NOMO-1 (cell line): ENCODE results near the gene NAA35.
"Not testable (repeated sequence)": the region's sequence is repeated elsewhere in the genome, so short reads cannot be mapped to it uniquely, and the experiment has no call there.

Experiments
- DNase-seq, 2 experiments: peaks; one replicate each; lab custom pipeline; 2025; ENCODE audit not compliant: unreplicated experiment in 2 of 2; lab: John Stamatoyannopoulos, UW

NAA35 gene

DNA sequence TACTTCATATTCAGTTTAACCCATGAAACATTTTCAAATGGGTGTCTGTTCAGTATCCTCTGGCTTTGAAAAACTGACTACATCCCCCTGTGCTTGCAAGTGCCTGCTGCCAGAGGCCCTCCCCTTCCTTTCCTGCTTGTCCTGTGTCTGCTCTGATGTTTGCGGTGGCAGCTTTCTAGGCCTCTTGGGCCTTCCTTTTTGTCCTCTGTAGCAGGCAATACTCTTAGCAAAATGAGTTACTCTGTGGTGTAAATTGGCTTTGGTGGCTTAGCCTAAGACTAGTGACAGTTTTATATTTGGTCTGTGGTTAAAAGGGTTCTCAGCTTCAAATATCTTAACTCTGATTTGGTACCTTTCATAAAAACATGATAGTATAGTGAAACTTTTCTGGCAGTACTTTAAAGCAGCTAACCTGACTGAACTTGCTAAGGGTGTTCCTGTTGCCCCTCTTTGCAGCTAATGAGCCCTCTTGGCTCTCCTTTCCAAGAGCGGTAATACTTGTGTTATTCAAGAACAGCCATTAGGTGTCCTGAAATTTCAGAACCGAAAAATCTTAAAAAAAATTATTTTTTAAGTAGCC, 81.8 kb downstream of the NAA35 start:
- DNase-seq, result no peak

DNA sequence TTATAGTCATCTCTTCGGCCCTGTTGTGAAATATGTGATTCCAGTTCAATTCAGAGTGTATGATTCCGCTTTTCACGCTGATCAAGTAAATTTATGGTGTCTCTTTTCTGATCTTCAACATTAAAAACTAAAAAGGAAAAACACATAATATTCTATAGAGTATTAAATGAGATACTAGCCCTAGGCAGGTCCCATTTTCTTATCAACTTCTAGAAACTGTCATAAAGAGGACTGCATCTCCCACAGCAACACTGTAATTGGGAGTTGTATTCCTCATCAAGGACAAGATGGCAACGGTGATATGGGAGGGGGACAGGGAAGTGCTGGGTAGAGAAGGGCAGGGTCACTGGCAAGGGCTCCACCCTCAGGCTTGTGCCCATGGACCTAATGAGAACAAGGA, 86.8 kb downstream of the NAA35 start:
- no peak for DNase-seq

DNA sequence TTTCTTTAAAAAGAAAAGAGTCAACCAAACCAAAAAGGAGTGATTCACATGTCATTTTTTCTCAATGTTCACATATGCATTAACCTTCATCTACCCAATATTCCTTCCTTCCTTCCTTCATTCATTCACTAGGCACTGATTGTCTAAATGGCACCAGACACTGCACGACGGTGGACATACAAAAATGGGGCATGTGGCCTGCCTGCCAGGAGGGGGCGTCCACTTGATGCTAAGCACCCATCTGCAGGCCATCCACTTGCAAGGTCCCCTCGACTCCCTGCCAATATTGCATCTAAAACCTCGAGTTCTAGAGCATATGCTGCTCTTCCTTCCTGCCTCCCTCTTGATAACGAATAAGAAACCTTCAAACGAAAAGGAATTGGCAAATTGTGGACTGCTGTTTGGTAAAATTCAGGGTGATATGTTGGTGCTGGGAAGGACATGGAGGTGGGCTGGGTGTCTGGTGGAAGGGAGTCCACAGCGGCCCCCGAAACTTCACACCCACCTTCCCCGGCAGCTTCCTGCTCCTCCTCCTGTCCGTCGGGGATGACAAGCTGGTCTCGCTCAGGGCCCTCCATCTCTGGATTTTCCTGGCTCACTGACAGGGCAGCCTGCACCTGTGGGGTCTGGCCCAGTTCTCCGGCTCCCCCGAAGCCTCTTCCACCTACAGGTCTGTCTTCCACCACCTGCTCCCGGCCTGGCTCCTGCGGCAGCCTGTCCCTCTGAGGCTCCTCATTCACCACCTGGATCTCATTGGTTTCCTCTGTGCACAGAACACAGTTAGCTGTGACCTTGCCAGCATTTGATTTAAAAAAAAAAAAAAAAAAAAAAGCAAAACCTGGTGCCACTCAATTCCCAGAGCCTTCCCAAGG, 94.2 kb downstream of the NAA35 start:
- no peak for DNase-seq

DNA sequence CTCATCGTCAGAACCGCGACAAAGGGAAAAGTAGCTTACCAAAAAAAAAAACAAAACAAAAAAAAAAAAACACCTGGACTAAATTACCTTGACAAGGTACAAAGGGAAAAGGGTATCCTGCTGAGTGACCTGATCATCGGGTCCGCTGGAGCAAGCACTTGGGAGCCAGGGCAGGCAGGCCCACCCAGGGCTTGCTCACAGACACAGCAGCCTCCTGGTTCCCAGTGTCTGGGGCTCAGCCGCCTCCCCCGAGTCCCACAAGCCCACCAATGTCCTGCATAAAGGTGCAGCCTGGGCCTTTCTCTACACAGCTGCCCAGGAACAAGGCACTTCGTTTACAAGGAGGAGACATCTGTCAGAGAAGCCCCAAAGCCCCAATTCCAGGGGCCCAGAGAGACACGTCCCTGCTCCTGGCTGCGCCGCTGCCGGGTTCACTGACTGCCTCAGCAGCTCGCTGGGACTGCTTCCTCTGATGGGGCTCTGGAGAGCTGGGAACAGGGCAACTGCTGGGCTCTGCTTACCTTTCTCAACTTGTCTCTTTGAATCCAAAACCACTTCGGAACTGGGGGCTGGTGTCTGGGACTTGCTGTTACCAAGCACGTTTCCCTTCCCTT, 95.0 kb downstream of the NAA35 start:
- DNase-seq, result no peak

DNA sequence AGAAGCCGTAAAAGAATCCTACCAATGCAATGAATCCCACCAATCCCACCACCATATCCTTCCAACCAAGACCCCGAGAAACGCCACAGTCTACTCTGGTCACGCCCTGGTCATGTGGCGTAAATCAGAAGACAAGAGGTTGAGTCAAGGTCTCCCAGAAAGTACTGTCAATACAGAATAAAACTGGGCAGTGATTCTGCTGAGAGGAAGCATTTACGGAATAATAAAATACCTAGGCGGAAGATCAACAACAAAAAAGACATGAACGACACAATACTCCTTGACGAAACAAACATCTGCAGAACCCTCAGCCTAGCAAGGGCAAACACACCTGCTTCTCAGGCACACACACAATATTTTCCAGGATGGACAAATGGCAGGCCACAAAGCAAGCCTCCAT, 95.6 kb downstream of the NAA35 start:
- no peak for DNase-seq

DNA sequence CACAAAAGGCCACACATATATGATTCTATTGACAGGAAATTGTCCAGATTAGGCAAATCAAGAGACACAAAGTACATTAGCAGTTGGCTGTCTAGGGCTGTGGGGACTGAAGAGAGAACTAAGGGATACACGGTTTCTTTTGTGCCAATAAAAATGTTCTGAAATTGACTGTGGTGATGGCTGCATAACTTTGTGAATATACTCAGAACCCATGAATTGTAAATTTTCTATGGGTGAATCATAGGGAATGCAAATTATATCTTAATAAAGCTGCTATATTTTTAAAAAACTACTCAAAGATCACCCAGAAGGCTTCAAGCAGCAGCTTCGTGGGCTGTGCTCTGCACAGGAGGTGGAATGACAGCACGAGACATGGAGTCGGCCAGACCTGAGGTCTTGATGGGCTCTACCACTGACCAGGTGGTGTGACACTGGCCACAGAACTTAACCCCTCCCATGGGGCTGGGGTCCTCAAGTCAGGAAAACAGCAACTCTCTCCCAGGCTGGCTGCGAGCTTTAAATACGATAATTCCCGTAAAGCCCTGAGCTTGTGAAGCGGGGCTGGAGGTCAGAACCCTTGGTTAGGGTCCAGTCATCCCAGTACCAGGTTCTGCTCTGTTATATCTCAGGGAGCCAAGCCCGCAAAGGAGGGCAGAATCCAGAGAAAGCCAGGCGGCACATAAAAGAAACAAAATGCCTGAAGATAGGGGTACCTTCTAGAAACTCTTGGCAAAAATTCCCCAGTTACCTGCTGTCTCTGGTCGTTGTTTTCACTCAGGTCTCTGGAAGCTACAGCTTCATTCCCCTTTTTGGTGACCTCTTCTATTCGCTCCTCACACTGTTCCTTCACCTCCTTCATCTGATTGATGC, 99.3 kb downstream of the NAA35 start:
- no peak for DNase-seq

DNA sequence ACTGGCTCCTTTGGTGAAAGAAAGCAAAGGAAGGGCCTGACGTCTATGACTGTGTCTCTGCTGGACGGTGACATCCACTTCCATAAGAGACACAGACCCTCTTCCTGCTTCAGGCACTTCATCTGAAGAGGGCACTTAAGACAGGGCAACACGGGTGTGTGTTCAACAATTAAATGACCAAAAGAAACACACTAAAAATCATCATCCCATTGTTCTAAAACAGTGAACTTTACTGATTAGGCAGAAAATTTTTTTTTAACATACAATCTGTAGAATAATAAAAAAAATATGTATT, 99.9 kb downstream of the NAA35 start:
- DNase-seq, result no peak

DNA sequence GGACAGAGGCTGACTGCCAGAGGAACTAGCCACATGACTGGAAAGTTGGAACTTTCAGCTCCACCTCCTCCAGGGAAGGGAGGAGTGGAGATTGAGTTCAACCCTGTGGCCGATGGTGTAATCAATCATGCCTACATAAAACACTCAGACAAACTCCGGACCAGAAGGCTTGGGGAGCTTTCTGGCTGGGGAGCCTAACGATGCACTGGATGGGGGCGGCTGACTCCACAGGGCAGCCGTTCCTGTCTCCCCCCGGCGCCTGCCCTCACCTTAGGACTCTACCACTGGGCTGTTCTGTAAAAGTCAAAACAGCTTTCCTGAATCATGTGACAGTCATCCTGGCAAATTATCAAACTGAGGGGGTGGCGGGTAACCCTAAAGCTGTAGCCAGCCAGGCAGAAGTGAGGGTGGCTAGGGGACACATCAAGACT, 100.4 kb downstream of the NAA35 start:
- no peak for DNase-seq

DNA sequence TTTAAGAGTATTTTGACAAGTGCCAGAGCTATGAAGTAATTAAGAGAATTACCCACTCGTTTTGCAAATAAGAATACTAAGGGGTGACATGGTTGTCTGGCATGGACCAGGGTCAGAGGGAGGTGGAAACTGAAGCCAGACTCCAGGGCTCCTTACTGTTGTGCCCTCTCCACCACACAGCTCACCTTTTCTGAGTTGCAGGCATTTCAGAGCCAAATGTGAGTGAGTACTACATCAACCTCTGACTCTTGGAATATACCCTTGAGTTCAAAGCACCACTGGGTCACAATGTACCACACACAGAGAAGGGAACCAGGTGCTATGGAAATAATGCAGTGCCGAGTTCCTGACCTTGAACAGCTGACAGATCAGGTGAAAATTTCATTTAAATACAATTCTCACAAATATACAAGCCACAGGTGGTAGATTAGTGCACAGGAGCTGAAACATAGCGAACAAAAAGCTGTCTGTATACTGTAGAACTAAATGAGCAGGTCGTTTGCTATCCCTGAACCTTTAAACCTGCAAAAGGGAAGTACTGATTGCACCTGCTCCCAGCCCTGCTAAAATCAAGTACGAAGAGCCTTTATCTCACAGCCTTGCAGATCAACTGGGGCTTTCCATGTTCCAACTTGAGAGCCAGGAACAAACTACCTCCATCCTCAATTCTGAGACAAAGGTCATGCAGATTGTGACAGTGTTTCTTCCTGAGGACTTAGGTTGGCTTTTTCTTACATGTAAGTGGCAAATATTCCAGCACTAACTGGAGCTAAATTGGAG, 101.4 kb downstream of the NAA35 start:
- DNase-seq, result no peak

DNA sequence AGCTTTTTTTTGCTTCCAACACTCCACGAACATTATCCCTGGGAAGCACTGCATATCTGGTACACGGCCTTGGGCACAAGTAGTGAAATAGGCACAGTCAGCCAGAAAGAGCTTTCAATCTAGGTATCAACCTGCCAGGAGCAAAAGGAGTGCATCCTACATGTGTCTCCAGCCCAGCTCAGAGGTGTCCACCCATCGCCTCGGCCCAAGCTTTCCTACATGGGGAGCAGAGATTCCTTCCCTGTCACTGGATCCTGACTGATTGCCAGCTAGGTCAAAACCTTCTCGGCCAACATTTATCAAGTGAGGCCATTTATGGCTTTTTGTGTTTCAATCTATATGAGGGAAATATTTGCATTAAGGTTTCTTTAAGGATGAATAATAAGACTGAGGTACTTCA, 102.6 kb downstream of the NAA35 start:
- no peak for DNase-seq

DNA sequence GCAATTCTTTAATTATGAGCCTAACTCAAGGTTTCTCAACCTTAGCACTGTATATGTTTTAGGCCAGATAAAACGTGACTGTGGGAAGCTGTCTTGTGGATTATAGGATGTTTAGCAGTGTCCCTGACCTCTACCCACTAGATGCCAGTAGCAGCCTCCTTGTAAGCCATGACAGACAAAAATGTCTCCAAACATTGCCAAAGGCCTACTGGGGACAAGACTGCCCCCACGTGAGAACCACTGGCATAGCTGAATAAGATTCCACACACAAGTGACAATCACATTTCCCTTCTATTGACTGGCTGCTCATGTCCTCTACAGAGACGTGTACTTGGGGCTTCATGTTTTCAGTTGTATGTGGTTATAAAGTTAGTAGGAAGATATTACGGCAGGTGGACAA, 103.1 kb downstream of the NAA35 start:
- no peak for DNase-seq

DNA sequence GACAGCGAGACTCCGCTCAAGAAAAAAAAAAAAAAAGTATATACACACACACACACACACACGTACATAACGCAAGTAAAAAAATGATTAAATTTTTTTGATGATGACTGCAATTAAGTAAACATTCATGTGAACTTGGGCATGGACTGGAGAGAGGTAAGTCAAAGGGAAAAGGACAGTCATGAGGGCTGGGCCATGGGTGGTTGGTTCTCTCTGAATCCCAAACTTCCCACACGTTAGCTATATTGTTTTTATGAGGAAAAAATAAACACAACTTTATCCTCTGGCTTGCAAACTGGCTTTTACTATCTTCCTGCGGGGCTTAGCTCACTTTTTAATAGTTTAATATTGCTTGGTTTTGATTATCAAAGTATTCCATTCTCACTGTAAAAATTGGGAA, 104.7 kb downstream of the NAA35 start:
- DNase-seq, result no peak

DNA sequence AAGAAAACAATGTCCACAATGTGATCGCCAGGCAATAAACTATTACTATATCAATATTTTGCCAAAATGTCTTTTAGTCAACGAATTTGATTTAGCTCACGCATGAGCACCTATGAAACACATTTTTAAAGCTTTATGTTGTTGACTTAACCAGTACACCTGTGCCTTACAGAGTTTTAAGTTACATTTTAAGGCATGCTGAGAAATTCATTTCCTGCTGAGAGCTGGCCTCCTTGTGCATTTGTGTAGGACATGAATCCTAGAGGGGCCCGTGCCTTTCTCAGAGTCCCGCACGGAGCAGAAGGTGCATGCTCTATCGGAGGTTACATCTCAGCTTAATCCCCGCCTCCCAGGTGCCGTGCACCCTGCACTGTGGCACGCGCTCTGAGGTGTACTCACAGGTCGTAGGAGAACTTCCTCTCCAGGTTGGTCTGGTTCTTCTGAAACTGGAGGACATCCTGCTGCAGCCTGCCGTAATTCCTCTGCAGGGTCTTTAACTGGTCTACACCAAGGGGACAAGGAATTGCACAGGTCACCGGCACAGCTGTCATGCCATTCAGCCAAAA, 105.2 kb downstream of the NAA35 start:
- no peak for DNase-seq

DNA sequence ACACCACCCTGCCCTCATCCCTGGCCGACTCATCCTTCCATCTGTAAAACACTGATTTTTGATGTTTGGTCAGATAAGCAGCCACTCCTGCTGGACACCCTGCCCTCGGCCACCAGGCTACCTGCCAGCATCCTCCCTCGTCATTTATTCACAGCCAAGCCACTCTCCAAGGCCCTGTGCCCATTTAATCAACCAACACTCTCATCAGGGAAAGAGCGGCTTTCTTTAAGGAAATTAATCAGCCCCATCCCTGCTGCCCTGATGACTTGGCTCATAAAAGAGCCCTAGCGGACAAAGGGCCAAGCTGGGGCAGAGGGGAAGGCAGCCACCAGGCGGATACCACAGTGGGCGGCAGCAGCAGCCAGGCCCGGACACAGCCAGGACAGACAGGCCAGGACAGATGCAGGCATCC, 106.0 kb downstream of the NAA35 start:
- no peak for DNase-seq

DNA sequence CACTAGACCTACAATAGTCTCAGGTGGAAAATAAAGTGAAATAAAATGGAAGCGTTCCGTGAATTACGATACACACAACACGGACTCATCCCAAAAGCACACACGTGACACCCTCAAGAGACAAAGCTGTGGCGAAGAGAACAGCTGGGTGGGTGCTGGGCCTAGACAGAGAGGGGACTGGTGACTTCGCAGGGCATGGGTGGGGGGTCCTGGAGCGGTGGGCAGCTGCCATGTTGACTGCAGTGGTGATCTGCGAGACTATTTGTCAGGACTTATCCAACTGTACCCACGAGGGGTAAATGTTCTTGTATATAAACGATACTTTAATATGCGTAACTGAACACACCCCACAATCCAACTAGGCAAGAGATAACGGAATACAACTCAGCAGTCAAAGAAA, 106.4 kb downstream of the NAA35 start:
- DNase-seq, result no peak

DNA sequence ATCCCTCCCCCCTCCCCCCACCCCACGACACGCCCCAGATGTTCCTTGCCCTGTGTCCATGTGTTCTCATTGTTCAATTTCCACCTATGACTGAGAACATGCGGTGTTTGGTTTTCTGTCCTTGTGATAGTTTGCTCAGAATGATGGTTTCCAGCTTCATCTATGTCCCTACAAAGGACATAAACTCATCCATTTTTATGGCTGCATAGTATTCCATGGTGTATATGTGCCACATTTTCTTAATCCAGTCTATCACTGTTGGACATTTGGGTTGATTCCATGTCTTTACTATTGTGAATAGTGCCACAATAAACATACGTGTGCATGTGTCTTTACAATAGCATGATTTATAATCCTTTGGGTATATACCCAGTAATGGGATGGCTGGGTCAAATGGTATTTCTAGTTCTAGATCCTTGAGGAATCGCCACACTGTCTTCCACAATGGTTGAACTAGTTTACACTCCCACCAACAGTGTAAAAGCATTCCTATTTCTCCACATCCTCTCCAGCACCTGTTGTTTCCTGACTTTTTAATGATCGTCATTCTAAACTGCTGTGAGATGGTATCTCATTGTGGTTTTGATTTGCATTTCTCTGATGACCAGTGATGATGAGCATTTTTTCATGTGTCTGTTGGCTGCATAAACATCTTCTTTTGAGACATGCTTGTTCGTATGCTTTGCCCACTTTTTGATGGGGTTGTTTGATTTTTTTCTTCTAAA, 107.2 kb downstream of the NAA35 start:
- DNase-seq, result not testable (repeated sequence)

DNA sequence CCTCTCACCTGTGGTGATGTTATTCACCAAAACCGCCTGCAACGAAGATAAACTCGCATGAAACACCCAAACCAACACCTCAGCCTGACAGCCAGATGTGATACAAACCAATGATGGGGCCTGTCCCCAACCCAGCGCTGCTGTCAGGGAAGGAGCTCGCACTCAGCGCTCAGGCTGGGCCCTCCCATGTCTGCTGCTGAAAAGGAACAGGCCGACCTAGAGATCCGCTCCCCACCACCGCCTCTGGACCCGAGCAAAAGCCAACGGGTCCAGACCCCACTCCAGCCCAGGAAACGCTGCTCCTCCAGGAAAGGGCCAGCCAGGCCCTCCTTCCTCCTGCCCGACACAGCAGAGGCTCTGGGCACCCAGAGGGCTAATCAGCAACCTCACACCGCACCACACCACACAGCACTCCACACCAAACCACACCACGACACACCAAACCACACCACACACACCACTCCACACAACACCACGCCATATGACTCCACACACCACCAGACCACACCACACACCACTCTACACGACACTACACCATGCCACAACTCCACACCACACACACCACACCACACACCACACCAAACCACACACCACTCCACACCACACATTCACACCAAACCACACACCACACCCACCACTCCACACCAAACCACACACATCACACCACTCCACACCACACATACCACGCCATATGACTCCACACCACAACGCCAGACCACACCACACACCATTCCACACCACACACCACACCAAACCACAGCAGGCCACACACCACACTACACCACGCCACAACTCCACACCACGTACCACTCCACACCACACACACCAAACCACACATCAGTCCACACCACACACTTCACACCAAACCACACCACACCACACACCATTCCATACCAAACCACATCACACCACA, 111.9 kb downstream of the NAA35 start:
- no peak for DNase-seq

DNA sequence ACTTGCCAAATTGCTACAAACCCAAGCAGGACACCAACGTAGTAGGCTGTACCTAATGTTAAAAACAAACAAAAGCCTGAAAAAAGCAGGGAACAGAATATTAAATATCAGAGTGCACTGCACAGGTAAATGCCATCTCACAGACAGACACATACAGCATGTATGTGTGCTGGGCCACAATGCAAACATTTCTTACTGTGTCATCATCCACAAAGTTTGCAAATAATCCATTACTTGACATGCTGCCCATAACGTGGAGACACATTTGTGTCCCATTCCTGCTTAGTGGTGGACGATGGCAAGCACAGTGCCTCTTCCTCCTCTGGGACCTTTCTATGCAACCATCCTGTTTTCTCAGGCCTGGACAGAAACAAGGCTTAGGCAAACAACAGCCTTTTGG, 113.7 kb downstream of the NAA35 start:
- DNase-seq, result no peak

DNA sequence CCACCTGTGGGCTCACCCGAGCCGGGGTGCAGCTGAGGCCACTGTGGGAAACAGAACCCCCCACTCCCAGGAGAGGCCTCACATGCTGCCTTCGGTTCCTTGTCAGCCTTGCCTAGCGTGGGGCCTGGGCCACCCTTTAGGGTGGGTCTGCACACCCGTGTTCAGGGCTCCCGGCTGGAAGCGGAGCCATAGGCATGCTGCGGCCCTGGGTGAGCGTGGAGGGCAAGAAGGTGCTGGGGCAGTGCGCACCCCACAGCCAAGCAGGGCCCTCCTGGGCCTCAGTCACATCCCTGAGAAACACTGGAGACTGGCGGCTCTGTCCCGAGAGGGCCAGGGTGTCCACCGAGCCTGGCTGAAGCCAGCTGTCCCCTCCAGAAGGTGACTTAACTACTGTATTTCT, 116.5 kb downstream of the NAA35 start:
- DNase-seq, result no peak
